Stimulated activated CD4-positive, alpha-beta T cell treated with anti-CD3 and anti-CD28 coated beads, TNF-alpha, amount 100 ng/mL, for 4 hours (primary cell): ENCODE data around the gene MAN2B1.
"Not testable (repeated sequence)": the region's sequence is repeated elsewhere in the genome, so short reads cannot be mapped to it uniquely, and the experiment has no call there.

Experiments used
- DNase-seq, 3 experiments: peaks; one replicate each; pipeline ENCODE4 v3.0.0-alpha.2; 2020; ENCODE audit warnings: low read depth in 3 of 3

Gene MAN2B1

GRCh38 chr19:12657966-12658365 is 8.6 kb downstream of the MAN2B1 start:
- DNase-seq = no peak

- DNase-seq = no peak
Observed at GRCh38 chr19:12656899-12657571, 9.5 kb downstream of the MAN2B1 start.

GRCh38 chr19:12655546-12655945 is 11.0 kb downstream of the MAN2B1 start:
- DNase-seq = no peak

- no peak for DNase-seq
Observed at GRCh38 chr19:12652219-12652618, 14.3 kb downstream of the MAN2B1 start.

- DNase-seq = no peak
Observed at GRCh38 chr19:12649941-12650340, 16.6 kb downstream of the MAN2B1 start.

GRCh38 chr19:12648088-12648487 is 18.5 kb downstream of the MAN2B1 start:
- DNase-seq = no peak

GRCh38 chr19:12647490-12648071 is 19.0 kb downstream of the MAN2B1 start:
- no peak for DNase-seq

- no peak for DNase-seq
Observed at GRCh38 chr19:12647047-12647446, 19.5 kb downstream of the MAN2B1 start.

GRCh38 chr19:12646551-12646950 is 20.0 kb downstream of the MAN2B1 start:
- DNase-seq = no peak

- not testable (repeated sequence) for DNase-seq
Observed at GRCh38 chr19:12643716-12644115, 22.8 kb downstream of the MAN2B1 start.

- DNase-seq = no peak
Observed at GRCh38 chr19:12642506-12642905, 24.0 kb downstream of the MAN2B1 start.

GRCh38 chr19:12641456-12641855 is 25.1 kb downstream of the MAN2B1 start:
- DNase-seq = no peak

- DNase-seq = peak; percentile 71 to 79 (median 77)
Observed at GRCh38 chr19:12639901-12640613, 26.5 kb downstream of the MAN2B1 start.

- no peak for DNase-seq
Observed at GRCh38 chr19:12638611-12639182, 27.8 kb downstream of the MAN2B1 start.

GRCh38 chr19:12636631-12637030 is 29.9 kb downstream of the MAN2B1 start:
- no peak for DNase-seq

GRCh38 chr19:12629215-12629614 is 37.3 kb downstream of the MAN2B1 start:
- DNase-seq = no peak

GRCh38 chr19:12628040-12629022 is 38.2 kb downstream of the MAN2B1 start:
- no peak for DNase-seq

- no peak for DNase-seq
Observed at GRCh38 chr19:12626958-12627357, 39.6 kb downstream of the MAN2B1 start.

GRCh38 chr19:12623361-12624031 is 43.0 kb downstream of the MAN2B1 start:
- DNase-seq = no peak

GRCh38 chr19:12621253-12622024 is 45.1 kb downstream of the MAN2B1 start:
- DNase-seq = not testable (repeated sequence)
